GM12878 (cell line): ENCODE measurements around the gene TLK2. TPM values are rescaled to one million over a fixed set of nuclear protein-coding genes. Genes with fewer than 3 reads are reported as not detected.

Source experiments
- ATF7 ChIP-seq: fragments of 450-650 bp; IDR thresholded peaks from 2 replicates; pipeline ENCODE4 v1.6.1; 2016; ENCODE audit warnings: low read depth, mild to moderate bottlenecking
- BCL3 ChIP-seq: IDR thresholded peaks from 2 replicates; pipeline ENCODE4 v1.6.1; 2011; ENCODE audit warnings: borderline replicate concordance, low read depth, mild to moderate bottlenecking, moderate library complexity, low read length; ENCODE audit not compliant: insufficient read depth, poor library complexity, severe bottlenecking
- NR2C2 ChIP-seq: IDR thresholded peaks from 2 replicates; pipeline ENCODE4 v1.6.1; 2011; ENCODE audit warnings: borderline replicate concordance, low read depth; ENCODE audit not compliant: control insufficient read depth, insufficient read length
- SIX5 ChIP-seq: IDR thresholded peaks from 2 replicates; pipeline ENCODE4 v1.6.1; 2011; ENCODE audit warnings: mild to moderate bottlenecking, low read depth, low read length, moderate library complexity; ENCODE audit not compliant: severe bottlenecking
- SUZ12 ChIP-seq: fragments of 200-600 bp; sonication (generic); IDR thresholded peaks from one replicate; pipeline ENCODE4 v1.6.1; 2018; ENCODE audit warnings: antibody characterized with exemption, mild to moderate bottlenecking; ENCODE audit not compliant: unreplicated experiment
- TARDBP ChIP-seq: IDR thresholded peaks from 2 replicates; pipeline ENCODE4 v1.6.1; 2016; ENCODE audit warnings: borderline replicate concordance
- ZBTB4 ChIP-seq: fragments of 450-650 bp; formaldehyde crosslinking; IDR thresholded peaks from 2 replicates; pipeline ENCODE4 v1.4.0; 2022; ENCODE audit warnings: mild to moderate bottlenecking, moderate library complexity
- ZNF592 ChIP-seq: fragments of 450-650 bp; IDR thresholded peaks from 2 replicates; pipeline ENCODE4 v1.6.1; 2017; ENCODE audit warnings: mild to moderate bottlenecking, moderate library complexity
- ZNF687 ChIP-seq: fragments of 450-650 bp; IDR thresholded peaks from 2 replicates; pipeline ENCODE4 v1.6.1; 2017; ENCODE audit warnings: mild to moderate bottlenecking, moderate library complexity
- polyA plus RNA-seq, 11 experiments: library from polyadenylated mRNA; depleted of rRNA in 4 of 11; unstranded in 6 of 11; stranded (reverse) in 5 of 11; fragments of >200 nt; fragmentation: Nextera tagmentation in 4 of 11; fragmentation: Illumina TruSeq in 1 of 11; extraction: Ambion mirVana in 4 of 11; extraction: Trizol in 1 of 11; gene quantifications; 1 replicate in 1 of 11; 2 replicates in 10 of 11; pipeline versions ENCODE4 v1.2.1 to v1.2.3, GENCODE V29; 2011 to 2016; ENCODE audit warnings: inconsistent platforms in 2 of 11, missing spikeins in 2 of 11, low read depth in 1 of 11
- total RNA-seq, 4 experiments: library from RNA; depleted of rRNA in 3 of 4; stranded (reverse); fragments of >200 nt in 3 of 4; fragmentation: Illumina TruSeq in 1 of 4; extraction: Trizol in 1 of 4; gene quantifications; 2 replicates each; pipeline versions ENCODE4 v1.2.1 to v1.2.3, GENCODE V29; 2013 to 2021

TLK2 gene
- total and polyA plus RNA-seq, 10 of the 15 experiments (the other 5 are each of a cell fraction or from before 2014, with no cell fraction given), result 12.1 to 51.2 (median 27.5) TPM

- TF ChIP-seq ZNF687 (no peak), SIX5 (no peak), ZNF592 (no peak), ZBTB4 (no peak), SUZ12 (no peak), ATF7 (no peak), NR2C2 (no peak), TARDBP (no peak), BCL3 (no peak)
These were observed 175.5 kb downstream of the TLK2 start (continued) for GRCh38 chr17:62653826-62654761.
